Measurements from ENCODE around the gene C17orf75. TPM values are rescaled to one million over a fixed set of nuclear protein-coding genes. Genes with fewer than 3 reads are reported as not detected.

Gene C17orf75
- total RNA-seq, 2 donors from 2014 or later = 15.0 to 16.4 TPM

DNA sequence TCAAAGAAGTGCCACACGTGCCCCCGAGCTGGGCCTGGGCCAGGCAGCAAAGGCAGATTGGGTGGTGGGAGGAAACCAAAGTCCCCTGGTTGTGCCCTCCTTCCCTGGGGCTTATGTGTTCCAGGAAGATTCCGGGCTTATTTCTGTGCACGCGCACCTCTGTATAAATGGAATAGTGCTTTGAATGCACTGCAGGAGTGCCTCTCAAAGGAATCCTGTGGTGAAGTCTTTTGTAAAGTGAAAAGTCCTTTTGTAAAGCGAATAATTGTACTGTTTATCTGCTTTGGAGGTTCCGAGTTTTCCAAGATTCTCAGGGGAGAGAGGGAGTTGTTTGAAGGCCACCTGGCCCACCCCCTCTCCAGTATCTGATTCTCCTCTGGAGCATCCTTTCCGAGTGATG lies 26.8 kb downstream of the C17orf75 start:
- DNase-seq (no peak), ATAC-seq (no peak)
- intact Hi-C loops (cut with DNase I) = no loop called here

DNA sequence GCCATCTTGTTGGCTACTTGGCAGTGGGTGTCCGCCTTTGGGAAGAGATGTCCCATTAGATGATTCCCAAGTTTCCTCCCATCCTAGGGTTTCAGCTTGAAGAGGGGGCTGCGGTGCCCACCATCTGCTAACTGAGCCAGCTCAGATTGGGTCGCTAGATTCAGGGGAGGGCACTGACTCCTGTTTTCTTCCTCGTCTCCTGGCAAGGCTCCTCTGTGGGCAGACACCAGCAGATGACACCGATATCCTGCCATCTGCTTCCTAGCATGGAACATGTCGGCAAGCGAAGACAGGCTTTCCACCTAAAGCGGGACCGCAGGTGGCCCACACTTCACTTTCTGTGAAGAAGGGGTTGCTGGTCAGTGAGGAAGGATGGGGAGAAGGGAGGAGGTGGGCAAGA lies 27.3 kb downstream of the C17orf75 start:
- ATAC-seq = no peak
- no peak for DNase-seq
- intact Hi-C loops (cut with DNase I) = no loop called here

DNA sequence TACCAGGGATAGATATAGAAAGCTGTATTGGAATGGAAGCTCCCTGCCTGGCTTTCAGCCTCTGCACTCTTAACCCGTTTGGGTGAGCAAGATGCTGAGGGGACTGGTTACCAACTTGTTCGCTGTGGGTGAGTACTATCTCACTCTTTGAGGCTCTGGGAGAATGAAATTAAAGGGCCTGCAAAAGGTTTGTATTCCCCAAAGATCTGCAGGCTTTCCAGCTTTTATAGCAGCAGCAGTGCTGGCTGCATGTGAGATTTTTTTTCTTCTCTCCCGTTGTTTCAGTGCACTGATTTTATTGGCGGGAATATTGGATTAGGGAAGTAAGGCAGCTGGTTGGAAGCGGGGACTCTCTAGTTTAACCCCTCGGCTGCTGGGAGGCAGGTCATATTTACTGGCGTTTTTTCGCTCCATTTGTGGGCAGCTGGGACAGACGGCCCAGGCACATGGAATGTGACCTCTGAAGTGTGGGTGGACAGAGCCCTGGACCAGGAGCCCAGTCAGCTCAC lies 30.9 kb downstream of the C17orf75 start:
- ATAC-seq (peak; percentile 24 to 53), DNase-seq (no peak)
- intact Hi-C loops (cut with DNase I) = no loop called here

DNA sequence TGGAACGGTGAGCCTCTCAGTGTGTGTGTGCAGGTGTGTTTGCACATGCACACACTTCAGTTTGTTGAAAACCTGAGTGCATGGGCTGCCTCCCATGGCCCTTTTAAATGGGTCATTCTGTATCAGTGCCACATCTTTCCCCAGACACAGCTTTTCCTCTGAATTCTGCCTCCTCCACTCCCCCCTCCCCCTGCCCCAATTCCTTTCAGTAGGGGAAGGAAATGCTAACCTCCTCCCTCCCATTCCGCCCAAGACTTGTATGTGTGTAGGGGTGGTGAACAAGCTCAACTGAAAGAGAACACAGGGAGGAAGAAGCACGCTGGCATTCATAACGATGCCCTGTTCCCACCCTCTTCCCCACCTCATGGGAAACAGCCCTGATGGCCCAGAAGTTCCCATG lies 34.3 kb downstream of the C17orf75 start:
- ATAC-seq (no peak), DNase-seq (no peak)
- intact Hi-C loops (cut with DNase I) = no loop called here

DNA sequence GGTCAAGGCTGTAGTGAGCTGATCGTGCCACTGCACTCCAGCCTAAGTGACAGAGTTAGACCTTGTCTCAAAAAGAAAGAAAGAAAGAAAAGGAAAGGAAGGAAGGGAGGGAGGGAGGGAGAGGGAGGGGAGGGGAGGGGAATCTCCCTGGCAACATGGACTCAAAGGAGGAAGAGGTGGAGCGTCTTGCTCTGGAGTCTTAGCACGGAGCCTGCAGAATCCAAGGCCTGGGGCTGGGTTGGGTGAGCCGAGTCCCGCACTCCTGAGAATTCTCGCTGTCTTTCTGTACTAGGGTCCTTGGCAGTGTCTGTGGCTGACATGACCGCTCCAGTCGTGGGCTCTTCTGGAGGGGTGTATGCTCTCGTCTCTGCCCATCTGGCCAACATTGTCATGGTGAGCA lies 36.9 kb downstream of the C17orf75 start:
- no peak for DNase-seq
- intact Hi-C loops (cut with DNase I) = no loop called here
- no peak for ATAC-seq

DNA sequence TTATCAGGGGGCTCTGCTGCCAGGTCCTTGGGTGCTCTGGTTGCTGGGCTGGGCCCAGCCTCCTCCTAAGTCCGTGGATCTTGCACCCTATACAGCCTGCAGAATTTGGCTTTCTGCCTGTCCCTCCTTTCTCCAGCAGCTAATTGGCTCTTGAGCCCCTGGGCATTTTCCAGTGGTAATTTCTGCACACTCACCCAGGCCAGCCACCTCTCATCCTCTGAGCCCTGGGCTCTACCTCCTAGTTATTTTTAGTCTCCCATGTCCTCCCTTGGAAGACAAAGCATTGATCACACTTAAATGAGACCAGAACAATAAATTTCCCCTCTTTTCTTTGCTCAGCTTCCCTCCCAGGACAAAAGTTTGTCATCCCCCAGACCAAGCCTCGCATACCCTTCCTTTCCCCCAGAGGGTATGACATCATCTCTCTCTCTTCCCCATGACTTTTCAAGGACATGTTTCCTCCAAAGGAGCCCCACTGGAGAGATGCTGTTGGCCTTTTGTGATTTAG lies 38.1 kb downstream of the C17orf75 start:
- peak; percentile 15 to 68 for ATAC-seq
- intact Hi-C loops (cut with DNase I) = no loop called here
- no peak for DNase-seq

DNA sequence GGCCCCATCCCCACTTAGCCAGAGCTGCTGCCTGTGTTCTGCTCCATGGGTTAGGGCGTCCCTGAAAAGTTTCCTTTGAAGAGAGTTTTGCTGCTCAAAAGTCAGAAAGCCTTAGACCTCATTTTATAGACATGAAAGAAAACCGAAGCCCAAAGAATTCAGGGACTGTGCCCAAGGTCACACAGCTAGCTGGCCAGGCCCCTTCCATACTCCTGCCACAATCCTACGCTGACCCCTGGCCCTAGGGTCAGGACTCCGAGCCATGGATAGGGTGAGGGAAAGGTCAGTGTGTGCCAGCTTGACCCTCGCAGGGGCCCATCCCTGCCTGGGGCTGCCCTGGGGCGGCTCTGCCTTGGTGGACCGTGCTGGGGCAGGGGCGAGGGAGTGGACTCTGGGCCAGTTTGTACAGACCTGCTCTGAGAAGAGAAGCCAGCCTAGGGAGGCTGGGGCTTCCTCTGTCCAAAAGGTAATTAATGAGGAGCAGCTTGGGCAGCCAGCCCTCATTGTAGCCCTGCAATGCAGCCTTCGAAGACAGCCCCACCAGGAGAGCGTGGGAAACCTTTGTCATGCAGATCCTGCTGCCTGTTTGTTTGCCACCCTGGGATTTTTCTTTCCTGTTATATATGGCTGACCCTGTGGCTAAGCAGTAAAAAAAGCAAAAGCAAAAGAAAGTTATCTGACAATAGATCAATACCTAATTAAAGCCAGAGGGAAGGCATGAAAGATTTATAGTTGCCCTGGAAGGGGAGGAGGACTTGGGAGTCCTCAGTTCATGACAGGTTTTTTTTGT lies 38.9 kb downstream of the C17orf75 start:
- ATAC-seq = no peak
- no peak for DNase-seq
- intact Hi-C loops (cut with DNase I) = no loop called here

DNA sequence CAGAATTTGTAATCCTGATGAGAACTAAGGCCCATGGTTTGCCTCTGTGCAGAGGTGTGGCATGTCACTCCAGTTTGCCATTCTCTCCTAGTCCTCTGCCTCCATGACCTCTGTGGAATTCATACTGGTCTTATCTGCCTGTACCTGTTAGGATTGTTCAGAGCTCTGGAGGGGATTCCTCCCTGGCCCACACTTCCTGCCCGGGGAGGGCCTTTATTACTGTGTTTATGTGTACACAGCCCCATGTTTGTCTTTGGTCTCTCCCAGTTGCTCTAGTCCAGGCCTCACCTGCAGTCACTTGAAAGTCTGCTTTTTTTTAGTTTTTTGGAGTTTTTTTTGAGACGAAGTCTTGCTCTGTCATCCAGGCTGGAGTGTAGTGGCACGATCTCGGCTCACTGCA lies 39.9 kb downstream of the C17orf75 start:
- intact Hi-C loops (cut with DNase I) = no loop called here
- ATAC-seq (no peak), DNase-seq (no peak)

DNA sequence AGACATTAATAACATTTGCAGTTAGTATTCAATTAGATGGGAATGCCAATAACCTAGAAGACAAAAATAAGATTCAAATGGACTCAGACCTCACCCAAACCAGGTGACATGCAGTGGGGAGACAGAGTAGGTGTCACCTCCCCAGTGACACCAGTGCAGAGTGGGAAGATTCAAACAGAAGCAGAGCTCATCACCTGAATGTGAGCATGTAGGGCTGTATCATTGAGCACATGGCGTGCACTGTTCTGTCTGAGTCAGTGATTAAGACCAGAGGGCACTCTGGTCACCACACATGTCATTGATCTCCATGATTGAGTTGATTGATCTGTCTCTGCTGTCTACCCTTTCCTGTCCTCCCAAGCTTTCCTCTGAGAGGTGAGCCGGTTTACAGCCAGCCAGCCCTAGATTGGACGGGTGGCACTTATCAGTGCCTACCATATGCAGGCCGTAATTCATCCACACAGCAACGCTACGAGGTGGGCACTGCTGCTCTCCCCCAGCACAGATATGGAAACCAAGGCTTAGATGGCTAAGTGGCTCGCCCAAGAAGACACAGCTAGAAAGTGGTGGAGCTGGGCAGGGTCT lies 42.3 kb downstream of the C17orf75 start:
- ATAC-seq = no peak
- intact Hi-C loops (cut with DNase I) = no loop called here
- no peak for DNase-seq

DNA sequence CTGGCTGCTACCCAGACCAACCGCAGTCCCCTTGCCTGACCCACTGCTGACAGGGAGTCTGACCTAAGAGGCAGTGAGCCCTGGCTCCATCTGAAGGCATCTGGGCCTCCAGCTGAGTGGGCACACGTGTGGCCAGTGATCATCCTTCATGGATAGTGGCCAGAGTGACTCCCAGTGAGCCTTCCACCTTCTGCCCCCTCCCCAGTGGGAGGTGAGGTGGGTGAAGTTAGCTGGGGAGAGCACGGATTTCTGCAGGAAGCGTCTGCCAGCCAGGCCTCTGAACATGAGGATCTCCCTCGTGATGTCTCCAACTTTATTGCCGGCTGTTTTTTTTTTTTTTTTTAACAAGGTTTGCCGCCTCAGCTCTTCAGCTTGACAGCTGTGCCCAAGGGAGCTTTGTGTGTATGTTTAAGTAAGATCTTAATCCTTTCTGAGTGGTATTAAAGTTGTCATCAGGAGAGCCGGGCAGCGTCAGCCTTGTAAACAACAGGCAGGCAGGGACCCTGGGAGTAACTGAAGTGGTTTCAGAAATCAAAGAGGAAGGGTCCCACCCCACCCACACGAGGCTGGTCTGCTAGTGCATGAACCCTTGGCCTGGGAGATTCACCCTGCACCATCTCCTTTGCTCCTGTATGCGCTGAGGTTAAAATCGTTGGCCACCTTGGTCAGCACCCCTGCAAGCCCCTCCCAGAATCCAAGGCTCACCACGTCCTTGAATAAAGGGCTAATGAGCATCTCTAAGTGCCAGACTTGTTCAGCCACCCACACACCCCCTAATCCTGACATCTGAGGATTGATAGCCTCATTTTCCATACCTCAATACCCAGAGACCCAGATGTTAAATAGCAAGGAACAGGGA lies 43.0 kb downstream of the C17orf75 start:
- ATAC-seq (no peak), DNase-seq (no peak)
- intact Hi-C loops (cut with DNase I) = no loop called here

DNA sequence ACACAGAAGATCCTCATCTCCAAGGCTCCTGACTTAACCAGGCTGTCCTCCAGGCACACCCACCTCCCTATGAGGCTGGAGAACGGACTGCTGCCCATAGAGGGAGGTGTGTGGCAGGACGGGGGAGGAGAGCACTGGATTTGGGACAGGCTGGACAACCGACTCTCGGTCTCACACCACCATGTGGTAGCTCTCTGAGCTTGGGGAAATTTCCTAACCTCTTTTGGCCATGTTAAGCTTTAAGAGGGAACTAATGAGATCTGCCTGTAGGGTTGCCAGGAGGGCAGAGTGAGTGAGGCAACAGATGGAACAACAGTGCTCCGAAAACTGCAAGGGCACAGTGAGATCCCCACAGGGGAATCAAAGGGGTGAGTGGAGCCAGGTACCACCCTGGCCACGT lies 43.7 kb downstream of the C17orf75 start:
- ATAC-seq (peak; percentile 33 to 65), DNase-seq (no peak)
- intact Hi-C loops (cut with DNase I) = no loop called here

DNA sequence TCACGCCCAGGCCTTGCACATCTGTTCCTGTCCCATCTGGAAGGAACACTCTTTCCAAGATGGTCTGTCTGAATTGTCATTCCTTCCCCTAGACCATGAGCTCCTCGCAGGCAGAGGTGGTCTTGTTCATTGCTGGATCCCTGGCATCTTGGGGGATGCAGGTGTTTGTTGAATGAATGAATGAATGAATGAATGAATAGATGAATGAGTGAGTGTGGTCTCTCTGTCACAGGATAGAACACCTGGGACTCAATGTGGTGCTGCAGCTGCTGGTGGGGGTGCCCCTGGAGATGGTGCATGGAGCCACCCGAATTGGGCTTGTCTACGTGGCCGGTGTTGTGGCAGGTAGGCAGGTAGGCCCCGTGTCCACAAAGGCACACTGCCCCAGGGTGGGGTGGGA lies 44.1 kb downstream of the C17orf75 start:
- ATAC-seq (peak in 1 of 2 donors; percentile 12), DNase-seq (no peak)
- intact Hi-C loops (cut with DNase I) = no loop called here

DNA sequence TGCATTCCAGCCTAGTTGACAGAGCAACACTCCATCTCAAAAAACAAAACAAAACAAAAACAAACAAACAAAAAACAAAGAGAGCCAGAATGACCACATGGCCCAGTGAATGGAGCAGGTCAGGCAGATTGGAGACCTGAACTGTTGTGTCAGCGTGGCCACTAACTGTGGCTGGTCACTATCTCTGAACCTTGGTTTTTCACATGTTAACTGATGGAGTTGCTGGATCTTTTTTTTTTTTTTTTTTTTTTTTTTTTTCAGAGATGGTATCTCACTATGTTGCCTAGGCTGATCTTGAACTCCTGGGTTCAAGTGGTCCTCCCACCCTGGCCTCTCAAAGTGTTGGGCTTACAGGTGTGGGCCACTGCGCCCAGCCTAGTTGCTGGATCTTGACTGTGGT lies 44.5 kb downstream of the C17orf75 start:
- ATAC-seq (no peak), DNase-seq (no peak)
- intact Hi-C loops (cut with DNase I) = no loop called here

DNA sequence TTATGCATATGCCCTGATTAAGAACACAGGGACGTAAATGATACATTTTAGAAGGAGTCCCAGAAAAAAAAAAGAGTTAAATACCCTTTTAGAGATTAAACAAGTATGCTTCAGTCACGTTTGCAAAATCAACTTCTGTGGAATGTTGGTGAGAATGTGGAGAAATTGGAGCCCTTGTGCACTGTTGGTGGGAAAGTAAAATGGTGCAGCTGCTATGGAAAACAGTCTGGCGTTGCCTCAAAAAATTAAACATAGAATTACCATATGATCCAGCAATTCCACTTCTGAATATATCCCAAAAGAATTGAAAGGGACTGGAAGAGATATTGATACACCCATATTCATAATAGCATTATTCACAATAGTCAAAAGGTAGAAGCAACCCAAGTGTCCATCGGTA lies 49.9 kb downstream of the C17orf75 start:
- intact Hi-C loops (cut with DNase I) = no loop called here
- ATAC-seq (no peak), DNase-seq (no peak)

DNA sequence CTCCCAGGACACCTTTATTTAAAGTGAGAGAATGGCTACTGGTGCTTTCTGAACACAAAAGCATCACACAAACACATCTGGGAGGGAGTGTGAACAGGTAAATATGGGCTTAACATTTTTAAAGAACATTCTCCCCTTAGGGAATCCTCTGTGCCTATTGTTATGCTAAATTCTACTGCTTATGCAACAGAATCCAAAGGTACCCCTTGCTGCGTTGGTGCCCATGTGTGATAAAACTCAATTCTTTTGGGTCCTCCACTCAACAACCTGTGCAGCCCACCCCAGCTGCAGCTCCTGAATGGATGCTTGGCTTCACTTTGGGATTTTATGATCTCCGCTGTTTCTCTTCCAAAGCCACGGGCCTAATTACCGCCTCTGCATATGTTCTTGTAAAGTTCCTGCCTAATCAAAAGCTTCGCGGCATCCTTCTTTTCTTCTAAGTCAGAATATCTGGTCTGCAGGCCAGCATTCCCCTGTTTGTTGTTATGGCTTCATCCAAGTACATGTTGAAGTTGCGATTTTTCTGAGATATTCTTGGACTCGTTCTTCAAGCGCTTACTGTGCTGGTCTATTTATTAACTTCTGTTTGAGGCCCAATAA lies 52.4 kb downstream of the C17orf75 start:
- intact Hi-C loops (cut with DNase I) = no loop called here
- DNase-seq (no peak), ATAC-seq (no peak)

DNA sequence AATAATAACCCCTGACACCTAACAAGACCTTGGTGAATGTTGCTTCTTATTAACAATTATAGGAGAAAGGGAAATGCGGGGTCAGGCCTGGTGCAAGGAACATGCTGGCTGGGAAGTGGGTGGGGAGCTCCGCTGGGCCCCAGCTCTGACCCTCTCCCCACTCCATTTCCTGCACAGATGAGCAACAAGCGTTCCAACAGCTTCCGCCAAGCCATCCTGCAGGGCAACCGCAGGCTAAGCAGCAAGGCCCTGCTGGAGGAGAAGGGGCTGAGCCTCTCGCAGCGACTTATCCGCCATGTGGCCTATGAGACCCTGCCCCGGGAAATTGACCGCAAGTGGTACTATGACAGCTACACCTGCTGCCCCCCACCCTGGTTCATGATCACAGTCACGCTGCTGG lies 53.4 kb downstream of the C17orf75 start:
- ATAC-seq = no peak
- intact Hi-C loops (cut with DNase I) = no loop called here

DNA sequence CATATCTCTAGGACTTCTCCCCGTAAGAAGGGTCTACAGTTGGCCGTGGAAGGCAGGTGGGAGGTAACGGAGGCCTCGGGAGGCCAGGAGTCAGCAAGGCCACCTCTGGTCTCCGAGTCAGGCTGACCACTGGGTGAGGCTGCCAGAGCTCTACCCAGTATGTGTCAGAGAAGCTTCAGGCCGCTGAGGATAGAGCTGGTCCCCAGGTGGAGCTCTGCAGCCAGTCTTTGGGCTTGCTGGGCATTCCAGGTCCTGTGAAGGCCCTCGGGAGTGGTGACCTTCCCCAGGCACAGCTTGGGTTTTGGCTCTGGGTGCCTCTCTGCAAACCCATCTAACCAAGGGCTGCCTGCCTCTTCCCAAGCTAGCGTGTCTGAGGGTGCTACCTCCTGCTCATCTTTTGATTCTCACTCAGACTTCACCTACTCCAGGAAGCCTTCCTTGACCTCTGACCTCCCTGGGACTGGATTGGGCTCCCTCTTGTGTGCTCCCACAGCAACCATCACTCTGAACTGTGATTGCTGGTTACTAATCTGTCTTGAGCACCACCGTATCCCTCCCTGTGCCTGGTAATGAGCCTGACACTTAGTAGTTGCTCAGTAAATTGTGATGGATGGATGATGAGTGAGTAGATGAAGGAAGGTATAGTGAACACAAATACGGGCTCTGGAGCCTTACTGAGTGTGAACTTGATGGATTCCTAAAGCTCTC lies 54.0 kb downstream of the C17orf75 start:
- DNase-seq = no peak
- ATAC-seq = no peak
- intact Hi-C loops (cut with DNase I) = no loop called here

More for the DNA sequence above, 53.4 kb downstream of the C17orf75 start:
- DNase-seq = no peak

DNA sequence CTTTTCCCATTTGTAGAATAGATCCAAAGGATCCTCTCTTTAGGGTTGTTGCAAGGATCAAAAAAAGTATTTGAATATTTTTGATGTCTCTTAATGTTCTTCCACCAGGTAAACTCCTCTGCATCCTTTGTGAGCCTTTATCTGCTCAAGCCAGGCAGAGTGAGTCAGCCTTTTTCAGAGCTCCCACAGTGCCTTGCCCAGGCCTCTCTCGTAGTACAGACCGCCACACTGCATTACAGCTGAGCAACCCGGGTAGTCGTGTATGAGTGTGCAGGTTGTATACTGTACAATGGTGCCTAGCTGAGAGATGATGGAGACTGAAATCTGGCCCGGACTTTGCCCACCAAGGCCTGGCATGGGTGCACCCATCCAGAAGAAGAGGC lies 55.5 kb downstream of the C17orf75 start:
- intact Hi-C loops (cut with DNase I) = no loop called here
- DNase-seq = no peak
- ATAC-seq = no peak
